HEK293 (cell line): Measurements from ENCODE around the gene PPP1R36.
"Not testable (repeated sequence)": the region's sequence is repeated elsewhere in the genome, so short reads cannot be mapped to it uniquely, and the experiment has no call there.

Source experiments
- CTCF ChIA-PET: fragments of 350-600 bp; formaldehyde crosslinking; extraction: SDS; loops from one replicate; lab custom pipeline; 2021; ENCODE audit warnings: antibody characterized with exemption; lab: Yijun Ruan, JAX
- POLR2A ChIA-PET: fragments of 300-600 bp; formaldehyde crosslinking; extraction: SDS; loops from one replicate; lab custom pipeline; 2020; ENCODE audit warnings: antibody characterized with exemption, inconsistent platforms; lab: Yijun Ruan, JAX
- H3K27ac ChIP-seq: fragments of 200-500 bp; sonication (Bioruptor generic); 2 replicates; pipeline ENCODE4 v1.5.1; 2014; ENCODE audit warnings: low read depth, low read length, control low read depth, inconsistent platforms; ENCODE audit errors: extremely low read depth
- H3K36me3 ChIP-seq, 2 experiments: fragments of 200-500 bp in 1 of 2; sonication (Bioruptor generic) in 1 of 2; 1 replicate in 1 of 2; 2 replicates in 1 of 2; pipeline ENCODE4 v1.5.1; 2014 to 2017; ENCODE audit warnings: inconsistent platforms in 2 of 2, low read length in 2 of 2; ENCODE audit not compliant: control insufficient read depth in 2 of 2, insufficient read depth in 1 of 2
- H3K4me1 ChIP-seq: fragments of 200-500 bp; sonication (Bioruptor generic); 2 replicates; pipeline ENCODE4 v1.5.1; 2014; ENCODE audit warnings: mild to moderate bottlenecking, low read length, inconsistent platforms; ENCODE audit not compliant: control insufficient read depth, insufficient read depth
- H3K4me3 ChIP-seq: 2 replicates; pipeline ENCODE4 v1.5.1; 2011; ENCODE audit warnings: low read depth, mild to moderate bottlenecking, control low read depth, low read length, moderate library complexity
- H3K9me3 ChIP-seq: fragments of 200-500 bp; sonication (Bioruptor generic); 2 replicates; pipeline ENCODE4 v1.5.1; 2014; ENCODE audit warnings: low read depth, low read length, inconsistent platforms; ENCODE audit not compliant: control insufficient read depth, insufficient read depth
- RBAK ChIP-seq: fragments of 450-650 bp; formaldehyde crosslinking; IDR thresholded peaks from 2 replicates; pipeline ENCODE4 v1.5.1; 2016; ENCODE audit warnings: missing biosample characterization, missing genetic modification characterization
- SP7 ChIP-seq: fragments of 450-650 bp; formaldehyde crosslinking; IDR thresholded peaks from 2 replicates; pipeline ENCODE4 v1.5.1; 2016; ENCODE audit warnings: missing biosample characterization, missing genetic modification characterization
- ZBTB8A ChIP-seq: fragments of 450-650 bp; formaldehyde crosslinking; IDR thresholded peaks from 2 replicates; pipeline ENCODE4 v1.5.1; 2016; ENCODE audit warnings: missing biosample characterization, missing genetic modification characterization
- ZFP3 ChIP-seq: fragments of 450-650 bp; formaldehyde crosslinking; IDR thresholded peaks from 2 replicates; pipeline ENCODE4 v1.5.1; 2016; ENCODE audit warnings: low read depth, missing biosample characterization, missing genetic modification characterization
- ZNF140 ChIP-seq: fragments of 450-650 bp; formaldehyde crosslinking; IDR thresholded peaks from 2 replicates; pipeline ENCODE4 v1.5.1; 2016; ENCODE audit warnings: missing biosample characterization, missing genetic modification characterization
- ZNF19 ChIP-seq: fragments of 450-650 bp; formaldehyde crosslinking; IDR thresholded peaks from 2 replicates; pipeline ENCODE4; 2016; ENCODE audit warnings: missing biosample characterization, missing genetic modification characterization, low read depth
- ZNF202 ChIP-seq: fragments of 450-650 bp; formaldehyde crosslinking; IDR thresholded peaks from 2 replicates; pipeline ENCODE4 v1.5.1; 2016; ENCODE audit warnings: missing biosample characterization, missing genetic modification characterization, borderline replicate concordance
- ZNF239 ChIP-seq: fragments of 450-650 bp; formaldehyde crosslinking; IDR thresholded peaks from 2 replicates; pipeline ENCODE4 v1.5.1; 2016; ENCODE audit warnings: missing biosample characterization, missing genetic modification characterization
- ZNF266 ChIP-seq: fragments of 450-650 bp; formaldehyde crosslinking; IDR thresholded peaks from 2 replicates; pipeline ENCODE4 v1.5.1; 2016; ENCODE audit warnings: missing biosample characterization, missing genetic modification characterization, low read depth
- ZNF394 ChIP-seq: fragments of 450-650 bp; formaldehyde crosslinking; IDR thresholded peaks from 2 replicates; pipeline ENCODE4 v1.5.1; 2016; ENCODE audit warnings: missing biosample characterization, missing genetic modification characterization, mild to moderate bottlenecking, moderate library complexity, borderline replicate concordance
- ZNF404 ChIP-seq: fragments of 450-650 bp; formaldehyde crosslinking; IDR thresholded peaks from 2 replicates; pipeline ENCODE4 v1.5.1; 2017; ENCODE audit warnings: missing biosample characterization, missing genetic modification characterization
- ZNF426 ChIP-seq: fragments of 450-650 bp; formaldehyde crosslinking; IDR thresholded peaks from 2 replicates; pipeline ENCODE4 v1.5.1; 2017; ENCODE audit warnings: missing biosample characterization, missing genetic modification characterization, mild to moderate bottlenecking, inconsistent platforms, moderate library complexity
- ZNF433 ChIP-seq: fragments of 450-650 bp; formaldehyde crosslinking; IDR thresholded peaks from 2 replicates; pipeline ENCODE4 v1.5.1; 2016; ENCODE audit warnings: missing biosample characterization, missing genetic modification characterization, low read depth
- ZNF510 ChIP-seq: fragments of 450-650 bp; formaldehyde crosslinking; IDR thresholded peaks from 2 replicates; pipeline ENCODE4 v1.5.1; 2018; ENCODE audit warnings: mild to moderate bottlenecking, missing genetic modification characterization, missing biosample characterization; ENCODE audit not compliant: insufficient replicate concordance
- ZNF514 ChIP-seq: fragments of 450-650 bp; formaldehyde crosslinking; IDR thresholded peaks from 2 replicates; pipeline ENCODE4 v1.5.1; 2016; ENCODE audit warnings: missing biosample characterization, missing genetic modification characterization
- ZNF555 ChIP-seq: fragments of 450-650 bp; formaldehyde crosslinking; conservative IDR thresholded peaks from 2 replicates; pipeline ENCODE4 v1.5.1; 2017; ENCODE audit warnings: missing biosample characterization, mild to moderate bottlenecking, missing genetic modification characterization, inconsistent platforms
- ZNF558 ChIP-seq: fragments of 450-650 bp; formaldehyde crosslinking; IDR thresholded peaks from 2 replicates; pipeline ENCODE4 v1.5.1; 2016; ENCODE audit warnings: missing biosample characterization, missing genetic modification characterization
- ZNF560 ChIP-seq: fragments of 450-650 bp; formaldehyde crosslinking; IDR thresholded peaks from 2 replicates; pipeline ENCODE4 v1.5.1; 2017; ENCODE audit warnings: missing biosample characterization, missing genetic modification characterization, borderline replicate concordance
- ZNF623 ChIP-seq: fragments of 450-650 bp; formaldehyde crosslinking; IDR thresholded peaks from 2 replicates; pipeline ENCODE4 v1.5.1; 2016; ENCODE audit warnings: missing biosample characterization, missing genetic modification characterization
- ZNF785 ChIP-seq: fragments of 450-650 bp; formaldehyde crosslinking; IDR thresholded peaks from 2 replicates; pipeline ENCODE4 v1.5.1; 2016; ENCODE audit warnings: missing biosample characterization, missing genetic modification characterization
- ZNF791 ChIP-seq: fragments of 450-650 bp; formaldehyde crosslinking; IDR thresholded peaks from 2 replicates; pipeline ENCODE4 v1.5.1; 2016; ENCODE audit warnings: missing biosample characterization, missing genetic modification characterization
- ZXDB ChIP-seq: fragments of 450-650 bp; formaldehyde crosslinking; IDR thresholded peaks from 2 replicates; pipeline ENCODE4 v1.5.1; 2016; ENCODE audit warnings: missing biosample characterization, missing genetic modification characterization
- TF ChIP-seq, protein P1 (sequence below): fragments of 450-650 bp; formaldehyde crosslinking; IDR thresholded peaks from 2 replicates; pipeline ENCODE4 v1.5.1; 2017; ENCODE audit warnings: missing biosample characterization, missing genetic modification characterization
- TF ChIP-seq, protein P2 (sequence below): fragments of 450-650 bp; formaldehyde crosslinking; IDR thresholded peaks from 2 replicates; pipeline ENCODE4 v1.5.1; 2016; ENCODE audit warnings: missing biosample characterization, missing genetic modification characterization

PPP1R36 gene

DNA sequence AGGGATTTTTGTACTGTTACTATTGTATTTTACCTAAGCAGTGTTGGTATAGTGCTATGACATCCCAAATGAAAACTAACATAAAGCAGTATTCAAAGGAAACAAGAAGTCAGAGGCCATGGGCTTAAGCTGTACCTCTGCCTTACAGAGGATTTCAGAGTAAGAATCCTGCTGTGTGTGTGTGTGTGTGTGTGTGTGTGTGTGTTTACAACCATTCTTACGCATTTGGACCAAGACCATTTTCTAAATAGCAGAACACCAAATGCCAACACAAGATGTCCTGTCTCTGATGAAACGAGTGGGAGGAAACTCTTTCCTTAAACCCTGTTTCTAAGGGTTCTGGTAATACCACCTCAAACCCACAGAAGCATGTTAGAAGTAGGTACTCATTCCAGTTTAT is 64.4 kb downstream of the PPP1R36 start:
- ChIA-PET POLR2A (interaction anchor here (0.6 to 3.2 kb wide), 2 partner anchors 74 to 110 kb away, joined by 3 to 11 read pairs; partner anchors contain the start of genes HSPA2 and ZBTB1), CTCF (interaction anchor here (0.6 kb wide), 1 partner anchor 184 kb away, joined by 3 read pairs; no protein-coding TSS in a partner anchor)
- TF ChIP-seq ZNF785 (tag by site-specific recombination) (no peak), ZNF19 (no peak), SP7 (tag by site-specific recombination) (no peak)
- TF ChIP-seq, protein P1, sequence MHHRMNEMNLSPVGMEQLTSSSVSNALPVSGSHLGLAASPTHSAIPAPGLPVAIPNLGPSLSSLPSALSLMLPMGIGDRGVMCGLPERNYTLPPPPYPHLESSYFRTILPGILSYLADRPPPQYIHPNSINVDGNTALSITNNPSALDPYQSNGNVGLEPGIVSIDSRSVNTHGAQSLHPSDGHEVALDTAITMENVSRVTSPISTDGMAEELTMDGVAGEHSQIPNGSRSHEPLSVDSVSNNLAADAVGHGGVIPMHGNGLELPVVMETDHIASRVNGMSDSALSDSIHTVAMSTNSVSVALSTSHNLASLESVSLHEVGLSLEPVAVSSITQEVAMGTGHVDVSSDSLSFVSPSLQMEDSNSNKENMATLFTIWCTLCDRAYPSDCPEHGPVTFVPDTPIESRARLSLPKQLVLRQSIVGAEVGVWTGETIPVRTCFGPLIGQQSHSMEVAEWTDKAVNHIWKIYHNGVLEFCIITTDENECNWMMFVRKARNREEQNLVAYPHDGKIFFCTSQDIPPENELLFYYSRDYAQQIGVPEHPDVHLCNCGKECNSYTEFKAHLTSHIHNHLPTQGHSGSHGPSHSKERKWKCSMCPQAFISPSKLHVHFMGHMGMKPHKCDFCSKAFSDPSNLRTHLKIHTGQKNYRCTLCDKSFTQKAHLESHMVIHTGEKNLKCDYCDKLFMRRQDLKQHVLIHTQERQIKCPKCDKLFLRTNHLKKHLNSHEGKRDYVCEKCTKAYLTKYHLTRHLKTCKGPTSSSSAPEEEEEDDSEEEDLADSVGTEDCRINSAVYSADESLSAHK = no peak
- H3K4me1 ChIP-seq = peaks cover 5% of the 10 kb centered on the region
- H3K9me3 ChIP-seq = no peaks in the 10 kb centered on the region
- H3K27ac ChIP-seq = no peak overlapping the region
- H3K36me3 ChIP-seq = no peaks in the 10 kb centered on the region
- H3K4me3 ChIP-seq = no peak overlapping the region

GRCh38 chr14:64614805-64615391 is 65.1 kb downstream of the PPP1R36 start:
- TF ChIP-seq ZNF555 (tag by site-specific recombination) (no peak), ZNF239 (tag by site-specific recombination) (no peak), ZNF514 (tag by site-specific recombination) (no peak)
- H3K4me3 ChIP-seq = no peak overlapping the region
- ChIA-PET POLR2A (interaction anchor here (0.6 to 3.2 kb wide), 2 partner anchors 75 to 111 kb away, joined by 3 to 11 read pairs; partner anchors contain the start of genes HSPA2 and ZBTB1), CTCF (no interaction called here)
- H3K4me1 ChIP-seq = peaks cover 5% of the 10 kb centered on the region
- H3K36me3 ChIP-seq = no peaks in the 10 kb centered on the region
- no peak overlapping the region for H3K27ac ChIP-seq
- H3K9me3 ChIP-seq = no peaks in the 10 kb centered on the region

GRCh38 chr14:64617872-64618408 is 68.2 kb downstream of the PPP1R36 start:
- CTCF ChIA-PET = interaction anchor here (1.0 kb wide), 1 partner anchor 19 kb away, joined by 4 read pairs; no protein-coding TSS in a partner anchor
- POLR2A ChIA-PET, H3K36me3 ChIP-seq, H3K9me3 ChIP-seq, H3K4me3 ChIP-seq, H3K27ac ChIP-seq, H3K4me1 ChIP-seq: not testable (repeated sequence)
- TF ChIP-seq ZNF426 (tag by site-specific recombination) = peak; percentile 76
- peak; percentile 76; the same call in 1 of the 2 replicates for TF ChIP-seq ZNF202 (tag by site-specific recombination)
- 0 out of 2 replicates have a peak, but pooled peaks have one; percentile 40 for TF ChIP-seq ZNF560 (tag by site-specific recombination)
- 0 out of 2 replicates have a peak, but pooled peaks have one; percentile 40 for TF ChIP-seq RBAK (tag by site-specific recombination)
- TF ChIP-seq ZNF510 (tag by site-specific recombination) = peak; percentile 64
- TF ChIP-seq ZNF791 (tag by site-specific recombination) = 0 out of 2 replicates have a peak, but pooled peaks have one; percentile 16
- peak; percentile 70 for TF ChIP-seq ZNF623 (tag by site-specific recombination)
- 0 out of 2 replicates have a peak, but pooled peaks have one; percentile 53 for TF ChIP-seq ZNF404 (tag by site-specific recombination)
- TF ChIP-seq, protein P2, sequence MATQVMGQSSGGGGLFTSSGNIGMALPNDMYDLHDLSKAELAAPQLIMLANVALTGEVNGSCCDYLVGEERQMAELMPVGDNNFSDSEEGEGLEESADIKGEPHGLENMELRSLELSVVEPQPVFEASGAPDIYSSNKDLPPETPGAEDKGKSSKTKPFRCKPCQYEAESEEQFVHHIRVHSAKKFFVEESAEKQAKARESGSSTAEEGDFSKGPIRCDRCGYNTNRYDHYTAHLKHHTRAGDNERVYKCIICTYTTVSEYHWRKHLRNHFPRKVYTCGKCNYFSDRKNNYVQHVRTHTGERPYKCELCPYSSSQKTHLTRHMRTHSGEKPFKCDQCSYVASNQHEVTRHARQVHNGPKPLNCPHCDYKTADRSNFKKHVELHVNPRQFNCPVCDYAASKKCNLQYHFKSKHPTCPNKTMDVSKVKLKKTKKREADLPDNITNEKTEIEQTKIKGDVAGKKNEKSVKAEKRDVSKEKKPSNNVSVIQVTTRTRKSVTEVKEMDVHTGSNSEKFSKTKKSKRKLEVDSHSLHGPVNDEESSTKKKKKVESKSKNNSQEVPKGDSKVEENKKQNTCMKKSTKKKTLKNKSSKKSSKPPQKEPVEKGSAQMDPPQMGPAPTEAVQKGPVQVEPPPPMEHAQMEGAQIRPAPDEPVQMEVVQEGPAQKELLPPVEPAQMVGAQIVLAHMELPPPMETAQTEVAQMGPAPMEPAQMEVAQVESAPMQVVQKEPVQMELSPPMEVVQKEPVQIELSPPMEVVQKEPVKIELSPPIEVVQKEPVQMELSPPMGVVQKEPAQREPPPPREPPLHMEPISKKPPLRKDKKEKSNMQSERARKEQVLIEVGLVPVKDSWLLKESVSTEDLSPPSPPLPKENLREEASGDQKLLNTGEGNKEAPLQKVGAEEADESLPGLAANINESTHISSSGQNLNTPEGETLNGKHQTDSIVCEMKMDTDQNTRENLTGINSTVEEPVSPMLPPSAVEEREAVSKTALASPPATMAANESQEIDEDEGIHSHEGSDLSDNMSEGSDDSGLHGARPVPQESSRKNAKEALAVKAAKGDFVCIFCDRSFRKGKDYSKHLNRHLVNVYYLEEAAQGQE (tag by site-specific recombination) = peak; percentile 68
- 0 out of 2 replicates have a peak, but pooled peaks have one; percentile 41 for TF ChIP-seq ZXDB (tag by site-specific recombination)
- TF ChIP-seq ZNF558 (tag by site-specific recombination) = peak; percentile 40; the same call in 1 of the 2 replicates
- peak; percentile 92 for TF ChIP-seq ZNF394 (tag by site-specific recombination)
- TF ChIP-seq ZNF140 = peak; percentile 69; the same call in 1 of the 2 replicates
- peak; percentile 59 for TF ChIP-seq ZBTB8A (tag by site-specific recombination)
- peak; percentile 75; the same call in 1 of the 2 replicates for TF ChIP-seq ZNF266 (tag by site-specific recombination)
- TF ChIP-seq ZNF433 (tag by site-specific recombination) = peak; percentile 56; the same call in 1 of the 2 replicates
- TF ChIP-seq ZFP3 = 0 out of 2 replicates have a peak, but pooled peaks have one; percentile 11
